Cardiac muscle cell (in vitro differentiated cells and primary cell): Measurements from ENCODE around the gene HYLS1. TPM values are rescaled to one million over a fixed set of nuclear protein-coding genes. Genes with fewer than 3 reads are reported as not detected.

ENCODE experiments used
- polyA plus RNA-seq: library from polyadenylated mRNA; unstranded; fragments of >200 nt; fragmentation: Nextera tagmentation; extraction: Ambion mirVana; gene quantifications from 2 replicates; pipeline ENCODE4 v1.2.1, GENCODE V29; 2016
- total RNA-seq: library from RNA; depleted of rRNA; stranded (reverse); fragments of >200 nt; gene quantifications from 2 replicates; pipeline ENCODE4 v1.2.3, GENCODE V29; 2016

The HYLS1 gene
- total and polyA plus RNA-seq, 2 experiments from 2014 or later = 3.3 to 4.8 TPM

Other genes starting within 250 kb of the HYLS1 start
- gene ACRV1, start 206.8 kb upstream of the HYLS1 start, total RNA-seq = not detected in 2 replicates
- gene ACRV1, start 206.8 kb upstream of the HYLS1 start, polyA plus RNA-seq = 0.16 and 0.30 TPM in 2 replicates
- not detected in 2 replicates for gene PATE1, start 141.4 kb upstream of the HYLS1 start, total RNA-seq
- not detected in 2 replicates for gene PATE1, start 141.4 kb upstream of the HYLS1 start, polyA plus RNA-seq
- gene PATE2, start 108.8 kb upstream of the HYLS1 start, total RNA-seq = 0.11 TPM in 1 of 2 replicates, not detected in the other
- not detected in 2 replicates for gene PATE2, start 108.8 kb upstream of the HYLS1 start, polyA plus RNA-seq
- not detected in 2 replicates for gene PATE3, start 99.5 kb upstream of the HYLS1 start, total RNA-seq
- not detected in 2 replicates for gene PATE3, start 99.5 kb upstream of the HYLS1 start, polyA plus RNA-seq
- not detected in 2 replicates for gene PATE4, start 54.4 kb upstream of the HYLS1 start, total RNA-seq
- gene PATE4, start 54.4 kb upstream of the HYLS1 start, polyA plus RNA-seq = not detected in 2 replicates
- gene PUS3, start 15.5 kb downstream of the HYLS1 start, total RNA-seq = 10.1 and 11.4 TPM in 2 replicates
- 13.0 and 15.2 TPM in 2 replicates for gene PUS3, start 15.5 kb downstream of the HYLS1 start, polyA plus RNA-seq
- 4.9 and 7.5 TPM in 2 replicates for gene DDX25, start 16.8 kb downstream of the HYLS1 start, total RNA-seq
- gene DDX25, start 16.8 kb downstream of the HYLS1 start, polyA plus RNA-seq = 6.1 and 18.9 TPM in 2 replicates
- not detected in 2 replicates for gene VSIG10L2, start 58.4 kb downstream of the HYLS1 start, total RNA-seq
- gene VSIG10L2, start 58.4 kb downstream of the HYLS1 start, polyA plus RNA-seq = not detected in 2 replicates
- 13.3 and 17.3 TPM in 2 replicates for gene CDON, start 175.2 kb downstream of the HYLS1 start, total RNA-seq
- gene CDON, start 175.2 kb downstream of the HYLS1 start, polyA plus RNA-seq = 5.5 and 5.7 TPM in 2 replicates